Endothelial cell of umbilical vein (primary cell): ENCODE measurements around the gene OR2L3. TPM values are rescaled to one million over a fixed set of nuclear protein-coding genes. Genes with fewer than 3 reads are reported as not detected.

Source experiments
- BruUV-seq: library from RNA; stranded (reverse); fragments of 400-500 nt; replicated peaks from 2 replicates; lab custom pipeline; 2021; lab: Mats Ljungman, UMichigan
- CTCF ChIA-PET: fragments of 300-600, 350-600 bp; sonication (Branson Sonifier 250); formaldehyde crosslinking; loops from one replicate; lab custom pipeline; 2021; ENCODE audit warnings: antibody characterized with exemption, inconsistent platforms; lab: Charles Lee
- POLR2A ChIA-PET: fragments of 300-600, 350-600 bp; sonication (Branson Sonifier 250); formaldehyde crosslinking; loops from one replicate; lab custom pipeline; 2021; ENCODE audit warnings: antibody characterized with exemption, inconsistent platforms; lab: Charles Lee
- DNase-seq: peaks from one replicate; pipeline ENCODE4 v3.0.0-alpha.2; 2011; ENCODE audit warnings: low read depth, low spot score
- FAIRE-seq: peaks from 2 replicates; lab custom pipeline; 2011; peaks lifted over from hg19 to GRCh38; lab: Jason Lieb, UNC
- H2AFZ ChIP-seq: 2 replicates; pipeline ENCODE4 v1.6.0; 2012; ENCODE audit warnings: low read depth, low read length, control low read depth, inconsistent platforms
- H3K27ac ChIP-seq: 2 replicates; pipeline ENCODE4 v1.5.1; 2011; ENCODE audit warnings: low read depth, mild to moderate bottlenecking, control low read depth, low read length, moderate library complexity; ENCODE audit not compliant: insufficient read depth
- H3K27me3 ChIP-seq, 2 experiments: 2 replicates each; pipeline versions ENCODE4 v1.6.0 to v1.6.1; 2011; ENCODE audit warnings: low read length in 2 of 2, mixed read lengths in 1 of 2; ENCODE audit not compliant: control insufficient read depth in 2 of 2, insufficient read depth in 2 of 2
- H3K36me3 ChIP-seq, 2 experiments: 2 replicates in 1 of 2; 3 replicates in 1 of 2; pipeline ENCODE4 v1.5.1; 2011; ENCODE audit warnings: low read length in 2 of 2, mild to moderate bottlenecking in 1 of 2, moderate library complexity in 1 of 2; ENCODE audit not compliant: control insufficient read depth in 2 of 2, insufficient read depth in 2 of 2; ENCODE audit errors: extremely low read depth in 1 of 2
- H3K4me1 ChIP-seq: 3 replicates; pipeline ENCODE4 v1.5.1; 2011; ENCODE audit warnings: mild to moderate bottlenecking, low read length; ENCODE audit not compliant: control insufficient read depth, insufficient read depth; ENCODE audit errors: extremely low read depth
- H3K4me2 ChIP-seq: 2 replicates; pipeline ENCODE4 v1.6.1; 2011; ENCODE audit warnings: low read length, control low read depth, mixed read lengths; ENCODE audit not compliant: insufficient read depth
- H3K4me3 ChIP-seq, 3 experiments: fragments of 200-600 bp in 1 of 3; sonication (generic), shearing (Covaris generic) in 1 of 3; replicated peaks in 1 of 3; 2 replicates each; pipeline ENCODE4 v1.5.1; 2011 to 2016; ENCODE audit warnings: control low read depth in 3 of 3, low read length in 3 of 3, mild to moderate bottlenecking in 2 of 3, inconsistent platforms in 1 of 3, low read depth in 1 of 3, moderate library complexity in 1 of 3; ENCODE audit not compliant: insufficient read depth in 1 of 3
- H3K79me2 ChIP-seq: 2 replicates; pipeline ENCODE4 v1.6.0; 2012; ENCODE audit warnings: low read length, inconsistent platforms; ENCODE audit not compliant: control insufficient read depth, insufficient read depth
- H3K9ac ChIP-seq: replicated peaks from 2 replicates; pipeline ENCODE3; 2011; ENCODE audit warnings: low read length, control low read depth; ENCODE audit not compliant: insufficient read depth; ENCODE audit errors: extremely low read depth
- H3K9me1 ChIP-seq: replicated peaks from 3 replicates; pipeline ENCODE4 v1.6.0; 2011; ENCODE audit warnings: mild to moderate bottlenecking, low read length; ENCODE audit not compliant: control insufficient read depth, insufficient read depth; ENCODE audit errors: extremely low read depth
- H3K9me3 ChIP-seq: replicated peaks from 2 replicates; pipeline ENCODE4 v1.5.1; 2012; ENCODE audit warnings: low read length, inconsistent platforms; ENCODE audit not compliant: control insufficient read depth, insufficient read depth
- H4K20me1 ChIP-seq: replicated peaks from 2 replicates; pipeline ENCODE3; 2011; ENCODE audit warnings: mild to moderate bottlenecking, low read length; ENCODE audit not compliant: control insufficient read depth, insufficient read depth; ENCODE audit errors: extremely low read depth
- CTCF ChIP-seq, 2 donors: IDR thresholded peaks; 1 replicate in 1 of 2; 2 replicates in 1 of 2; pipeline ENCODE4 v1.5.1; 2011; ENCODE audit warnings: low read length in 2 of 2, mild to moderate bottlenecking in 2 of 2, moderate library complexity in 2 of 2, control low read depth in 1 of 2, inconsistent platforms in 1 of 2, low read depth in 1 of 2; ENCODE audit not compliant: insufficient read depth in 1 of 2; ENCODE audit errors: extremely low read depth in 1 of 2
- EZH2 ChIP-seq: IDR thresholded peaks from 2 replicates; pipeline ENCODE4 v1.6.1; 2012; ENCODE audit warnings: borderline replicate concordance, low read depth, mild to moderate bottlenecking, moderate library complexity, low read length, inconsistent platforms; ENCODE audit not compliant: severe bottlenecking
- FOS ChIP-seq: IDR thresholded peaks from 2 replicates; pipeline ENCODE4 v1.6.1; 2011; ENCODE audit warnings: mild to moderate bottlenecking, low read length, moderate library complexity, borderline replicate concordance; ENCODE audit not compliant: insufficient read depth
- GATA2 ChIP-seq: IDR thresholded peaks from 2 replicates; pipeline ENCODE4 v1.7.0; 2011; ENCODE audit warnings: low read depth, mild to moderate bottlenecking, moderate library complexity, mixed read lengths, low read length; ENCODE audit not compliant: insufficient read length, insufficient read depth
- JUN ChIP-seq: IDR thresholded peaks from 2 replicates; pipeline ENCODE4 v1.6.1; 2011; ENCODE audit warnings: borderline replicate concordance, low read depth; ENCODE audit not compliant: insufficient read length, insufficient read depth
- MAX ChIP-seq: IDR thresholded peaks from 2 replicates; pipeline ENCODE4 v1.6.1; 2011; ENCODE audit not compliant: insufficient read depth, insufficient read length
- MYC ChIP-seq: IDR thresholded peaks from one replicate; pipeline ENCODE4 v1.6.1; 2011; ENCODE audit warnings: mild to moderate bottlenecking, low read depth, low read length
- POLR2A ChIP-seq: IDR thresholded peaks from 2 replicates; pipeline ENCODE4 v1.6.1; 2012; ENCODE audit warnings: low read depth, mild to moderate bottlenecking, control low read depth, low read length
- POLR2AphosphoS5 ChIP-seq: IDR thresholded peaks from 2 replicates; pipeline ENCODE4 v1.6.1; 2012; ENCODE audit warnings: low read depth, mild to moderate bottlenecking, control low read depth, low read length, moderate library complexity; ENCODE audit not compliant: insufficient read depth
- dilution Hi-C: fragments of 300-500 bp; cut with MboI; formaldehyde crosslinking; loops from one replicate; pipeline ENCODE4 v1.15.0; 2019; ENCODE audit warnings: low sequenced_read_pairs; ENCODE audit not compliant: extremely low pct_ligation_motif_present
- intact Hi-C: fragments of 100-400 bp; cut with micrococcal nuclease; formaldehyde crosslinking; loops from one replicate; pipeline ENCODE4 v1.10.0; 2022
- polyA plus RNA-seq, 4 experiments: library from polyadenylated mRNA; depleted of rRNA in 3 of 4; stranded (reverse) in 3 of 4; unstranded in 1 of 4; fragments of >200 nt; gene quantifications; 2 replicates each; pipeline versions ENCODE4 v1.2.1 to v1.2.3, GENCODE V29; 2011 to 2012; ENCODE audit warnings: missing spikeins in 1 of 4
- total RNA-seq: library from RNA; stranded (reverse); gene quantifications from 2 replicates; pipeline ENCODE4 v1.2.3, GENCODE V29; 2021

Gene OR2L3
- total and polyA plus RNA-seq, 2 donors (not counting 3 experiments of a cell fraction or from before 2014, with no cell fraction given): not detected

GRCh38 chr1:248007778-248008177, 38.9 kb upstream of the OR2L3 start:
- Histone ChIP-seq H4K20me1 (no peaks in the 10 kb centered on the region), H3K9me1 (no peaks in the 10 kb centered on the region), H3K9me3 (peaks cover 3% of the 10 kb centered on the region), H3K27me3 (no peaks in the 10 kb centered on the region), H3K79me2 (no peaks in the 10 kb centered on the region), H3K4me2 (no peak overlapping the region), H3K4me1 (no peaks in the 10 kb centered on the region), H3K4me3 (no peak overlapping the region), H3K9ac (no peak overlapping the region), H2AFZ (no peak overlapping the region), H3K36me3 (no peaks in the 10 kb centered on the region), H3K27ac (no peak overlapping the region)
- intact Hi-C loops: no loop called here
- dilution Hi-C loops: no loop called here
- ChIA-PET CTCF (no interaction called here), POLR2A (no interaction called here)
- no peak for TF ChIP-seq EZH2
- no peak for TF ChIP-seq GATA2
- no peak for TF ChIP-seq JUN
- TF ChIP-seq MAX: no peak
- no peak for TF ChIP-seq CTCF (IDR thresholded peaks at IDR 0.05; ENCODE audit: extremely low read depth in 1 of 2, insufficient read depth in 1 of 2, low read depth in 1 of 2, low read length in 2 of 2)
- DNase-seq (no peak), FAIRE-seq (no peak)
- BruUV-seq: no TSS peak

- Histone ChIP-seq H3K4me1 (no peaks in the 10 kb centered on the region), H3K9ac (no peak overlapping the region), H3K4me2 (no peak overlapping the region), H3K9me3 (peaks cover 6% of the 10 kb centered on the region), H3K27ac (no peak overlapping the region), H3K27me3 (no peaks in the 10 kb centered on the region), H4K20me1 (no peaks in the 10 kb centered on the region), H3K9me1 (no peaks in the 10 kb centered on the region), H3K79me2 (no peaks in the 10 kb centered on the region), H3K4me3 (no peak overlapping the region), H3K36me3 (no peaks in the 10 kb centered on the region), H2AFZ (no peak overlapping the region)
- TF ChIP-seq FOS (no peak), CTCF (IDR thresholded peaks at IDR 0.05; ENCODE audit: extremely low read depth in 1 of 2, insufficient read depth in 1 of 2, low read depth in 1 of 2, low read length in 2 of 2) (no peak), POLR2AphosphoS5 (no peak), POLR2A (no peak), EZH2 (no peak), JUN (no peak), MYC (no peak)
- no TSS peak for BruUV-seq
- dilution Hi-C loops (no loop called here), intact Hi-C loops (no loop called here)
- FAIRE-seq (no peak), DNase-seq (no peak)
- CTCF ChIA-PET: no interaction called here
- POLR2A ChIA-PET: no interaction called here
Observed at GRCh38 chr1:248009681-248010080, 37.0 kb upstream of the OR2L3 start.
